ENCODE data around the gene KRT81.
A peak's percentile ranks its signal among the peaks of the same experiment; 100 is the strongest.

DNA sequence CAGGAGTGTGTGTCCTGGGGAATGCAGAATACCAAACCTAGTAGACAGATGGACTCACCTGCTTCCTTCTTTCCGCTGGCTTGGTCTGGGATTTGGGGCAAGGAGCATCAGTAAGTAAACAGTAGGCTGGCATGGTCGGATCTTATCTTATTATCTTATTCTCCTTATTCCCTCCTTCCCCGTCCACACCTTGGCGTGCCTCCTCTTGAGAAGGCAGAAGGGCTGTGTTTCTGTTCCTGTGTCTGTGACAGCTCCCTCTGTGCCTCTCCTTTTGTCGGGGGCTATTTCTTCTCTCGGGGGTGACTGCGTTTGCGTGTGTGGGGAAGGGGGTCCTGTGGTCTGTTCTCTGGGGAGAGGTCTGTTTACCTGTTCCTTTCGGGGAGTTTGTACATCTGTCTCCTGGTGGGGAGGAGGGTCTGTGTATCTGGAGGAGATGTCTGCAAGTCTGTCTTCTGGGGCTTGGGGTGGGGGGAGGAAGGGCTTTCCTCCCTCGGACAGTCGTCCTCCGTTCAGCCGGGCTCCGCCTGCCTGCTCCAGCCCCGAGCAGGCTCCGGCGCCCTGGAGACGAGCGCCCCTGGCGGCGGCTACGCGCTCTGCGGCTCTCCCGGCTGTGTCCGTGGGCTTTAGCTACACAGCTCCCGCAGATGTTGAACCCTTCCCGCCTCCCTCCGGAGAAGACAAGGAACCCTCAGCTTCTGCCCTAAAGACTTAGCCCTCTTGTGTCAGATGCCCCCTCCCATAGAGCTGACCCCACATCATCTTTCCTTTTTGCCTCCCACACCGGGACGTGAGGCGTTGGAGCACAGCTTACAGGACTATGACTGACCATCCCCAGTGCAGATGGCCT, 12.5 kb downstream of the KRT81 start:
- TF ChIP-seq, protein P1, sequence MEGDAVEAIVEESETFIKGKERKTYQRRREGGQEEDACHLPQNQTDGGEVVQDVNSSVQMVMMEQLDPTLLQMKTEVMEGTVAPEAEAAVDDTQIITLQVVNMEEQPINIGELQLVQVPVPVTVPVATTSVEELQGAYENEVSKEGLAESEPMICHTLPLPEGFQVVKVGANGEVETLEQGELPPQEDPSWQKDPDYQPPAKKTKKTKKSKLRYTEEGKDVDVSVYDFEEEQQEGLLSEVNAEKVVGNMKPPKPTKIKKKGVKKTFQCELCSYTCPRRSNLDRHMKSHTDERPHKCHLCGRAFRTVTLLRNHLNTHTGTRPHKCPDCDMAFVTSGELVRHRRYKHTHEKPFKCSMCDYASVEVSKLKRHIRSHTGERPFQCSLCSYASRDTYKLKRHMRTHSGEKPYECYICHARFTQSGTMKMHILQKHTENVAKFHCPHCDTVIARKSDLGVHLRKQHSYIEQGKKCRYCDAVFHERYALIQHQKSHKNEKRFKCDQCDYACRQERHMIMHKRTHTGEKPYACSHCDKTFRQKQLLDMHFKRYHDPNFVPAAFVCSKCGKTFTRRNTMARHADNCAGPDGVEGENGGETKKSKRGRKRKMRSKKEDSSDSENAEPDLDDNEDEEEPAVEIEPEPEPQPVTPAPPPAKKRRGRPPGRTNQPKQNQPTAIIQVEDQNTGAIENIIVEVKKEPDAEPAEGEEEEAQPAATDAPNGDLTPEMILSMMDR (IDR thresholded peaks at IDR 0.05; ENCODE audit: low read length) = peak; percentile 84
- no peak for TF ChIP-seq EZH2 (IDR thresholded peaks at IDR 0.05; ENCODE audit: borderline replicate concordance, low read length)

All from OCI-LY1 (cell line).